ENCODE data around the gene RANBP1. TPM values are rescaled to one million over a fixed set of nuclear protein-coding genes. Genes with fewer than 3 reads are reported as not detected.

Gene RANBP1
- total RNA-seq, 1 donor from 2014 or later: 233 TPM

DNA sequence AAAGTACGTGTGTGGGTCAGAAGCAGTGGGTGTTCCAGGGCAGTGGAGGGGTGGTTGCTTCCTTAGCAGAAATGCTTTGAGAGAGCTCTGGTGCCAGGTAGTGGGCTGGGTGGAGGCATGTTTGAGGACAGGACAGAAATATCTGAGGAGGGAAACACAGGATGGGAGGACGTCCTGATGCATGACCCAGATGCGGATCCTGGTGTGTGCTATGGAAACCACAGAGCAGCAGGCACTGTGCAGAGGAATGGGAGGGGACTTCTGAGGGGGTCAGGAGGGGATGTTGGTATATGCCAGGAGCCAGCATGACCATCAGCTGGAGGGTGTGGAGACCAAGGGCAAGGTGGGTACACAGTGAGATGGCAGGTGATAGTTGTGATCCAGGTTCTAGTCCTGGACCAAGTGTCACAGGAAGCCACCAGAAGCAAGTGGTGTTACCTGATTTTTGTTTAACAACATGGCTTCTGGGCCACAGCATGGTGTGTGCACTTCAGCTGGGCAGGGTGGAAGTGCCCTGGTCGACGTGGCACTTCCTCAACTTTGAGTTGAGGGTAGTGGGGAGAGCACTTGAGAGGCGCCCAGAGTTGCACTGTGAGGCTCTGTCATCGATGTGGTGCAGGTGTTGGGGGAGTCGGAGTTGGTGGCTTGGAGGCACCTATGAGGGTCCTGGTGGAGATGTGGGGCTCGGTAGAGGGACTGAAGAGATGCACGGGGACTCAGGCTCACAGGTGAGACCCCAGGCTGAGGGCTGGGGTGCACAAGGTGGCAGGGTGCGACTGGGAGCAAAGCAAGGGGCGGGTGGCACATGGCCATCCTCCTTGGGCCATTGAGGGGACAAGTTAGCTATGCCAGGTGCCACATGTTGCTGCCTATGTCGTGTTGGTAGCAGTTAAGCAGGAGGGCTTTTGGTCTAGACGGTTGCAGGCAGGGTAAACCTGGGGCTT lies 28.3 kb upstream of the RANBP1 start:
- intact Hi-C loops (cut with micrococcal nuclease): no loop called here

DNA sequence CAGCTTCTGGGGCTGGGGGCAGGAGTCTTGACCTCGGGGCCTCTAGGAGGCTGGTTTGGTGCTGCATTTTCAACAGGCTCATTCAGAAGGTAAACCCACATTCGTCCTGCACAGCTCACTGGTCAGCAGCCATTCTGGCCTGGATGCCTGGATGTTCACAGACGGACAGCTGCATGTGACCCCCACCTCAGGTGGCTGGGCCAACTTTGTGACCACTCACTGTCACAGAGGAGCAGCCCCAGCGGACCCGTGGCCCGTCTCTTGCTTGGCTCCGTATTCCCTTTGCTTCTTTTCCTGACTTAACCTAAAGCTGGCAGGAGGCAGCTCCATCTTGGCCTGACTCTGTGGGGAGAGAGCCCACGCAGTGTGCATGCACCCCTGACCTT lies 27.6 kb upstream of the RANBP1 start:
- intact Hi-C loops (cut with micrococcal nuclease): no loop called here

DNA sequence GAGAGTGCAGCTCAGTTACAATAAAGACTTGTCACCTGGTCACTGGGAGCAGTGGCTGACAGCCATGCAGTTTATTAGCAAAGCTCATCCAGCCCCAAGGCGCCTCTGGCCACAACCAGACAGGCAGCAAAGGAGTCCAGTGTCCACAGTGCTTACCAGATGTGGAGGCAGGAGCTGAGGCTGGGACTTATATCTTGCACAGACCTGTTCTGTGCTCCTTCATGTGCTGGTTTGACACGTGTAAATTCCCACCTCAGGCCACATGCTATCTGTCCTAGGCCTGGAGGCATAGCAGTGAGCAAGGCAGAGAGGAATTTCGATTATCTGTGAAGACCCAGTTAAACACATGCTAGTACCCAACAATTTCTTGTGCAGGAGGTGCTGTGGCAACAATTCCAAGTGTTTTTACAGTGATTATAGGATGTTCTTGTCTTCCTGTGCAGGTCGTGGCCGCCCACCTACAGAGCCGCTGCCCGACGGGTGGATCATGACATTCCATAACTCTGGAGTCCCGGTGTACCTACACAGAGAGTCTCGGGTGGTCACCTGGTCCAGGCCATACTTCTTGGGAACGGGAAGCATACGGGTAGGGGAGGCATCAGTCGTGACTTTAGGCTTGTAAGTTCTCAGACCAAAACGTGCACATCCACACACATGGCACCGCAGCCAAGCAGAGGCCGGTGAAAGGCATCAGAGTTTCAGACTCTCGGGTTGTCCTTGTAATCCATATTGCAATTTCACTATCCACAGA lies 26.5 kb upstream of the RANBP1 start:
- intact Hi-C loops (cut with micrococcal nuclease): no loop called here

DNA sequence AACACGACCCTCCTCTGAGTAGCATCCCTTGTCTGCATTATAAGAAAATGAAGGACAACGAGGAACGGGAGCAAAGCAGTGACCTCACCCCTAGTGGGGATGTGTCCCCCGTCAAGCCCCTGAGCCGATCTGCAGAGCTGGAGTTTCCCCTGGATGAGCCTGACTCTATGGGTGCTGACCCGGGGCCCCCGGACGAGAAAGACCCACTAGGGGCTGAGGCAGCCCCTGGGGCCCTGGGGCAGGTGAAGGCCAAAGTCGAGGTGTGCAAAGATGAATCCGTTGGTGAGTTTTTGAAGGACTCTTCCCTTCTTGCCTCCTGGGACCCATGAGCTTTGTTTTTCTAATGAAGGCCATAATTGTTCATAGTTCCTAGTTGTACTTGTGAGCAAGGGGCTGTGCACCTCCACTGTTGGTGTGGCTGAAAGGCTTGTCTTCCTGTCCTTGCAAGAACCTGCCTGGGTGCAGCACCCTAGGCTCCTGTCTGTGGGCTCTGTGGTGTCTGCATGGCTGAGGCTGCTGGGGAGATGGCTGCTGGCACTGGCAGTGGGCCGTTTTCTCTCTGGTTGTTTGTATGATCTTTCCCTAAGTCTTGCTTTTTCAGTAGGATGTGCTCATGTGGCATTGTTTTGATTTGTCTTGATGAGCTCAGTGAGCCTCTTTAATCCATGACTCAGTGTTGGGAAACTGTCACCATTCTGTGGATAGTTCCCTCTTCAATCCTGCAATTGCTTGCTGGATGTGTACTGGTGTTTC lies 25.8 kb upstream of the RANBP1 start:
- intact Hi-C loops (cut with micrococcal nuclease): no loop called here

DNA sequence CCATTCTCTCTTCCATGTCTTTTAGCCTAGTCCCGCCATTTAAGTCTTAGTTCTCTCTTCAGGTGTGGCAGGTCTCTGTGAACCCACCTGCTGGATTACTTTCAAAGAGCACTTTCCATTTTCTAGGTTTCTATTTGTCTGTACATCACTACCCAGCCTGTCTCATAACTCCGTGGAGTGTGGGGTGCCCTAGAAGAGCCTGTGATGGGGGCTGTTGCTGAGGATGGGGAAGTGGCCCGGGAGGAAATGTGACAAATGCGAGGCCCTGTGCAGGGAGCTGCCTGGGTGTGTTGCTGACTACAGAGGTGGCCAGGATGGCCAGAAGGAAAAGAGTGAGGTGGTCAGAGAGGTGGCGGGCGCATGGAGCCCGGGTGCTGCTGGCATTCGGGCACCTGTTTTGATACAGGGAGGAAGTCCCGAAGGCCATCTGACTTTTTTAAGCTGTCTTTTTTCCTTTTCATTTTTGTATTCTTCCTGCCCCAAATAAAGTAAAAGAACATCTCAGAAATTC lies 25.1 kb upstream of the RANBP1 start:
- intact Hi-C loops (cut with micrococcal nuclease): no loop called here

DNA sequence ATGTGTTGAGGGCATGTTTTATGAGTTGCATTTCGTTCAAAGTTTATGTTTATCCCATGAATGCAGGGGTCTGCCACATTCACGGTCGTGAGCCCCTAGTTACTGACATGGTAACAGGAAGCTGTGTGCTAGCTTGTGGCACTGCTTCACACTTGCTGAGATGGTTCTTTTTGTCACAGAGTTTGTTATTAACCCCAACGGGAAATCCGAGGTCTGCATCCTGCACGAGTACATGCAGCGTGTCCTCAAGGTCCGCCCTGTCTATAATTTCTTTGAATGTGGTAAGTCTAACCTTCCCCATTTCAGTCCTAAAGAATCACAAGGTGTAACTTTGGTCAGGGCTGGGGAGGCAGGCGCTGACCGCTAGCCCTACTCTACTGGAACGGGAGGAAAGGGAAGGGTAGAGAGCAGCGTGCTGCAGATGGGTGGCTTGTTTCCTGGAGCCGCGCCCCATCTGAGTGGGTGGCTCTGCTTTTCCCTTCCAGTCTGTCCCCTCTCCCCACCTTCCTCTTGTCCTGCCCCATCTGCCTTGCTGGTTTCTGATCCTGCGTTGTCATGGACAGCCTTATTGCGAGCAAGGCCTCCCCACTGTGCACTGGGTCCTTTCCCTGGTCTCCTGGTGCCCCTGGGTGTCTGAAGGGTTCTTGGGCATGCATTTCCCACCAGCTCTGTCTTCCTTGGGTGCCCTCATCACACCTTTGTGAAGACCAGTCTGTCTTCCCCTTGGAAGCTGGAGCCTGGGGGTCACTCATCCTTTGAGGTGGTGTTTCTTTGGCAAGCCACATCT lies 24.0 kb upstream of the RANBP1 start:
- intact Hi-C loops (cut with micrococcal nuclease): no loop called here

DNA sequence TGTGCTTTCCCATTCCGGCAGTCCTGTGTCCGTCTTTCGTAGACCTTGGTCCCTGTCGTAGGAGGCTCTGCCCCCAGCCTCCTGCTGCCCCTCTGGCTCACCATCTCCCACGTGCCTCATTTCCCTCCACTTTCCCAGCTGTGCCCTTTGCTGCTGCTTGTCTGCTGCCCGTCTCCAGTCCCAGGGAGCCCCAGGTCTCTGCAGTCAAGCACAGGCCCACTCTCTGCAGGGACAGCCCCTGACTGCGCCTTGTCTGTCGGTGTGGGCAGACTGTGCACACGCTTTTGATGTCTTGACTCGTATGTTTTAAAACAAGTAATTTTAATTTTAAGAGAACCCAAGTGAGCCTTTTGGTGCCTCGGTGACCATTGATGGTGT lies 23.4 kb upstream of the RANBP1 start:
- intact Hi-C loops (cut with micrococcal nuclease): no loop called here

DNA sequence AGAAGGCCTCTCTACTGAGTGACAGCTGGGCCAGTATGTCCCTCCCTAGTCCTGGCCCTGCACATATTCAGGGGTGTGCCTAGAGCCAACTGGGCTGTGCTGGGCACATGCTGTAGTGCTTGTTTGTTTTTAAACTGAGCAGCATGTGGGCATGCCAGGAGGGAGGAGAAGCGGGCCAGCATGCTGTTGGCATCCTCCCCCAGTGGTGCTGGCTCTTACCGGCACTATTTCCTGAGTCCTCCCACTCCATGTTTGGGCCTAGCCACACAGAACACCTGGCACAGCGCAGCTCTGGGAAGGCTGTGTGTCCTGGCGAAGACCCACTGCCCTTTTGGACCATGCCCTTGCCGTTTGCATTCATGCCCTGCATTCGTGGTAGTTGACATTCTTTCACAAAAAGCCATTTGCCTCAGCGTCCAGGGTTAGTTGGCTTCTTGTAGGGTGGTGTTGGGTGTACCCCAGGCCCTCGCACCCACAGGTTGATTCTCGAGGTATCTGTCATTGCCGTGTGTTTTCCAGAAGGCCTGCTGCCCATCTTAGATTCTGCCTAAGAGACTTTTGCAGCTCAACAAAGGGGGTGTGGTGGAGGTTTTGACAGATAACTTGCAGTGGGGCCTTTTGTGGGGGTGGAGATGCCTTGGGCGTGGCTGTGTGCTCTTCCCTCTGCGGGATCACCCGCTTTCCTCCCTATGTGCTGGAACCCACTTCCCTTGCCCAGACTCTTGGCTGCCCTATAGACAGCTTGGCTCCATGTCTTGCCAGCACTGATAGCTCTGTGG lies 22.3 kb upstream of the RANBP1 start:
- intact Hi-C loops (cut with micrococcal nuclease): no loop called here

DNA sequence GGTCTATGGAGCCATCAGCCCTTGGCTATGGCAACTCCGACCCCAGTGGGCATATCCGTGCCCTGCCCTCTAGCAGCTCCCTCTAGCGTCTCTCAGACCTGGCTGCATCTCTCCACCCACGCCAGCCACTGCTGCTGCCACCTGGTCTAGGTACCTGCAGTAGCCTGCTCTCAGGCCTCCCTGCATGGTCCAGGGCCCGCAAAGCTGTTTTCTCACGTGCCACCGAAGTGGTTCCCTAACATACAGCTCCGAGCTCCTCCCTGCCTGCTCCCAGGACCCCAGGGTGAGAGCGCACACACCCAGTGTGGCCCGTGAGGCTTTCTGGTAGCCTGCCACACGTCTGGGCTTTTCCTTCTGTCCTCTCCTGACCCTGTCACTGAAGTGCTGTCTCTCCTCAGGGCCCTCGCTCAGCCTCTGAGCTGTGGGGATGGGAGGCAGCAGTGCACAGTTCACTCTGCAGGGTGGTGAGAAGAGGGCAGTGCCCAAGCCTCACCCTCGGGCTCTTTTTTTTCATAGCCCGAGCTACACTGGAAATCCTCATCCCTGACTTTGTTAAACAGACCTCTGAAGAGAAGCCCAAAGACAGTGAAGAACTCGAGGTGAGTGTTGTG lies 21.6 kb upstream of the RANBP1 start:
- intact Hi-C loops (cut with micrococcal nuclease): no loop called here

DNA sequence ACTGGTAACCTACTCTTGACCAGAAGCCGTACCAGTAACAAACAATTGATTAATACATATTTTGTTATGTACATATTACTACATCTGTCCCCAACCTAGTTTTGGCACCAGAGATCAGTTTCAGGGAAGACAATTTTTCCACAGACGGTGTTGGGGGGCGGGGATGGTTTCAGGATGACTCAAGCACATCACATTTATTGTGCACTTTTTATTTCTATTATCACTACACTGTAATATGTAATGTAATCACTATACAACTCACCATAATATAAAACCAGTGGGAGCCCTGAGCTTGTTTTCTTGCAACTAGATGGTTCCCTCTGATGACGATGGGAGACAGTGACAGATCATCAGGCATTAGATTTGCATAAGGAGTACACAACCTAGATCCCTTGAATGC lies 20.4 kb upstream of the RANBP1 start:
- intact Hi-C loops (cut with micrococcal nuclease): no loop called here

DNA sequence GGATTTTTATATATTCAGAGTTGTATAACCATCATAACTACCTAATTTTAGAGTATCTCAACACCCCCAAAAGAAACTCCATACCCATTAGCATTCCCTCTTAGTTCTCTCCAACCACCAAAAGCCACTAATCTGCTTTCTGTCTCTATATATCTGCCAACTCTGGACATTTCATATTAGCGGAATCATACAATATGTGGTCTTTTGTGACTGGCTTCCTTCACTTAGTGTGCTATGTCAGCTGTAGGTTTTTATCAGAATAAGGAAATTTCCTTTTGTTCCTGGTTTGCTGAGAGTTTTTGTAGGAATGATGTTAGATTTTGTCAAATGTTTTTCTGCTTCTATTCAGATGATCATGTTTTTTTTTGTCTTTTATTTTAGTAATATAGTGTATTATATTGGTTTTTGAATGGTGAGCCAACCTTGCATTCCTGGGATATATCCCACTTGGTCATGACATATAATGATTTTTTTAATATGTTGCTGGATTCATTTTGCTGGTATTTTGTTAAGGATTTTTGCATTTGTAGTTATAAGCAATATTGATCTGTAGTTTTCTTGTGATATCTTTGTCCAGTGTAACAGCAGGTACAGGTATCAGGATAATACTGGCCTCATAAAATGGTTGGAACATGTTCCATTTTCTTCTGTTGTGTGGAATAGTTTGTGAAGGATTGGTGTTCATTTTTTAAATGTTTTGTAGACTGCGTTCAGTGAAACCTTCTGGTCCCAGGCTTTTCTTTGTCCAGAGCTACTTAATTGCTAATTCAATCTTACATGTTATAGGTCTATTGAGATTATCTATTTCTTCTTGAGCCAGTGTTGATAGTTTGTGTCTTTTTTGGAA lies 19.1 kb upstream of the RANBP1 start:
- intact Hi-C loops (cut with micrococcal nuclease): no loop called here

DNA sequence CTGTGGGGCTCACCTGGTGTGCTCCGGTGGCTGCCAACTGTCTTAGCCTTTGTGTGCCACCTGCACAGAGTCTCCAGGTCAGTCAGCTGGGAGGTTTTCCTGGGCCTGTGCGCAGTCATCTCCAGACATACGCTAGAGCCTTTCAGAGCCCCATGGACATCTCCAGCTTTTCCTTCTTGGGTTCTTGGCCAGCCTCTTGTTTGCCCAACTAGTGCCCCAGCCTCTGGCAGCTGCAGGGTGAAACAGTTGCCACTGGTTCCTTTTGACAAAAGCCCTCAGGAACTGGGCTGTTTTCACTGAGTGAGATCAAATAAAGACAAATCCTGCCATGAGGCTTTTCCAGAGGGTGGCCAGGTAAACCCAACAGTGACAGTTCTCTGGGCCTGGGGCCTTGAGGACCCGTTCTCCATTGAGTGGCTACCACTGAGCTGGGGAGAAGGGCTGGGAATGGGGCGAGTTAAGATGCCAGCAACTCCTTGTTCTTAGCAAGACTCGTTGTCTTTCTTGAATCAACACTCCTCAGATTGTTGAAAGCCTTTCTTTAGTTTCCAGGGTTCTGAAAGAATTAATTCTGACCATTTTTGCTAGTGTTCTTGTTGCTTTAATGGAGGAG lies 16.7 kb upstream of the RANBP1 start:
- intact Hi-C loops (cut with micrococcal nuclease): no loop called here

DNA sequence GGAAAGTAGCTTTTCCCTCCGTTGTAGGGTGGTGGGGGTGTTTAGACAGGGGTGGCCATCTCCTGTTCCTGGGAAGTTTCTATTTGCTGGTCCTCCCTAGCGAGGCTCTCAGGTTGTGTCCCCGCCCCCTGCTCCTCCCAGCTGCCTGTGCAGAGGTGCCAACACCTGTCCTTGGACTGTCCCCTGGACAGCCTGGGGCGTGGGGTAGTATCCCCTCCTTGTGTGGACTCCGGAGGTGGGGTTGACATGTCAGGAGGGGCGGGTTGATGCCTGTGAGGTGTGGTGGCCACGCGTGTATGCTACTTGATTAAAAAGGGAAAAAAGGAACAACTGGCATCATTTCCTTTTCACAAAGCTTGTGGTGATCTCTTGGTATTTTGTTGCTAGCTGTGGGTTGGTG lies 14.3 kb upstream of the RANBP1 start:
- intact Hi-C loops (cut with micrococcal nuclease): no loop called here

DNA sequence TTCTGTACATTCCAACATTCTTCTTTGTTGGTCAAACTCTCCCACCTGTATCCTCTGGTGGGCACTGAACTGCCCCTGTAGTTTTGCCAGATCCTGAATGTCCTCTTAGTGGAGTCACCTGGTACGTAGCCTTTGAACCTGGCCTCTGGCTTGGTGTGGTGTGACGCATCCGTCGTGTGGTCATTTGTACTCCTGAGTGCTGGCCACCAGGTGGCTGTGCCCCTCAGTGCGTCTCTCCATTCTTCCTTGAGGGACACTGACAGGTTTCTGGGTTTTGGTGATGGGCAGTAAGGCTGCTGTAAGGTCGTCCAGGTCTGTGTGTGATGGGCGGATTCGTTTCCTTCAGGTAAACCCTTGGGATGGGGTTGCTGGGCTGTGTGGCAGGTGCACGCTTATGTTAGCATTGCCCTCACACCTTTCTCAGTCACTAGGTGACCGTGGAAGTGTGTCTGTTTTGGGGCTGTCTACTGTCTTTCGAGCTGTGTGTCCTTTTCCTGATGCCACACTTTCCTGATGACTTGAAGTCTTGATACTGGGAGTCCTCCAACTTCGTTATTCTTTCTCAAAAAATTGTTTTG lies 13.6 kb upstream of the RANBP1 start:
- intact Hi-C loops (cut with micrococcal nuclease): no loop called here

DNA sequence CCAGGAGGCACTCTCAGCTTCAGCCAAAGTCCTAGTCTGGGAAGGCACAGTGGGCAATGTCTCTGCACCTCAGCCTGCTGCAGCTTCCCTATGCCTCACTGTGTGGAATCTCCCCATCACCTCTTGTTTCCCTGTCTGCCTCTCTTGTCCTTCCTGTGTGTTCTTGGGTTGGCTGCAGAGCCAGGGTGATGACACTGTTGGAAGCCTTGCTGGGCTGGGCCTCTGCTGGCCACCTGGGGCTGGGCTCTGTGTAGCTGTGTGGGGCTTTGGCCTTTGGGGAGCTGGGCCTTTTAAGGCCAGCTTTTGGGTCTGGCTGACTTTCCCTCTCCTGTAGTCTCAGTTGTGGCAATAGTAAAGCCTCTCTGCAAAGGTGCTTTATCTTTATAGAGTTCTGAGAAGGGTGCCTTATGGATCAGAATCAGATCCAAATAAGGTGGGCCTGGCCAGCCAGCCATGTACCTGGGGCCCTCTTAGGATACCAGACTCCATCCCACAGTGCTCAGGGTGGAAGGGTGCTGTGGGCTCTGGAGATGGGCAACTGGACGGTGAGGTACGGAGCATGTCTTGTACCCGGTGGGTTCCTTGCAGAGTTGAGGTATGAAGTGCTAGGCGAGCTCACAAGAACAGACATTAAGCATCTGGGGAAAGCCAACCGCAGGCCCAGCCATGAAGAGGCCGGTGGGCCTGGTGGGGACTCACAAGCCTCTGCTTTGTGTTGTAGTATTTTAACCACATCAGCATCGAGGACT lies 10.3 kb upstream of the RANBP1 start:
- intact Hi-C loops (cut with micrococcal nuclease): no loop called here

DNA sequence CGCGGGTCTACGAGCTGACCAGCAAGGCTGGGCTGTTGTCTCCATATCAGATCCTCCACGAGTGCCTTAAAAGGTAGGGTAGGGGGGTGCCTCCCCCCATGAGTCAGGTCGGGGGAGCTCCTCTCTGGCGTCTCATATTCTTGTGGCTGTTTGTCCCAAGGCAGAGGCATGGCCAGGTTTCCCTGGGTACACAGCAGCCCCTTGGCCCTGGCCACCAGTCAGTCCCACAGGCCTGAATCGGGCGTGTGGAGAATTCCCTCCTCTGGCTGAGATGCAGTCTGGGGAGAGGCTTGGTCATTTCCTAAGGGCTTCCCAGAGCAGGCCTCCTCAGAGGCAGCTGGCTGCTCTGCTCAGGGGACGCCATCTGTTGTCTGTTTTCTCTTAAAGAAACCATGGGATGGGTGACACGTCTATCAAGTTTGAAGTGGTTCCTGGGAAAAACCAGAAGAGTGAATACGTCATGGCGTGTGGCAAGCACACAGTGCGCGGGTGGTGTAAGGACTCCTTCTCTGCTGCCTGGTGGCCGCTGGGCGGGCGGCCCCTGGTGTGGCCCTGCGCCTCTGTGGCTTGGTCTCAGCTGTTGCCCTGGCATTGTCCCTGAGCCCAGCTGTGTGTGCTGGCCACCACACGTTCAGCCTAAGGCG lies 9.6 kb upstream of the RANBP1 start:
- intact Hi-C loops (cut with micrococcal nuclease): no loop called here

DNA sequence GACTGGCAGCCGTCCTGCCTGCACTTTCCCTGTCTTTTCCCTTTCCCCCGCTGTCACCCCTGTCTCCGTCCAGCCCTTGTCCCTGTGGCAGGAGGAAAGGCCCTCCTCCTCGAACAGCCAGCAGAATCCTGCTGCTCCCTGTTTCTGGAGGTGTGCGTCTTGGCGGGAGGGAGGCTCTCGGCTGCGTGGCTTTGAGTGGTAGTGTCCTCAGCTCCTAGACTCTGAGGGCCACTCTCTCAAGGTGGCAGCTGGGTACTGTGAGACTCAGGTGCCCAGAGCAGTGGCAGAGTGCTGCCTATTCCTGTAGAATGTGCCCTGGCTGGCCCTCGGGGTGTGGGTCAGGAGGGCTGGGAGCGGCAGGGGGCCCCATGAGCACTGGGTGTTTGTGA lies 9.1 kb upstream of the RANBP1 start:
- intact Hi-C loops (cut with micrococcal nuclease): no loop called here
